ENCODE results near the gene PTCRA.
"Not testable (repeated sequence)": the region's sequence is repeated elsewhere in the genome, so short reads cannot be mapped to it uniquely, and the experiment has no call there.

Gene PTCRA, protein sequence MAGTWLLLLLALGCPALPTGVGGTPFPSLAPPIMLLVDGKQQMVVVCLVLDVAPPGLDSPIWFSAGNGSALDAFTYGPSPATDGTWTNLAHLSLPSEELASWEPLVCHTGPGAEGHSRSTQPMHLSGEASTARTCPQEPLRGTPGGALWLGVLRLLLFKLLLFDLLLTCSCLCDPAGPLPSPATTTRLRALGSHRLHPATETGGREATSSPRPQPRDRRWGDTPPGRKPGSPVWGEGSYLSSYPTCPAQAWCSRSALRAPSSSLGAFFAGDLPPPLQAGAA

DNA sequence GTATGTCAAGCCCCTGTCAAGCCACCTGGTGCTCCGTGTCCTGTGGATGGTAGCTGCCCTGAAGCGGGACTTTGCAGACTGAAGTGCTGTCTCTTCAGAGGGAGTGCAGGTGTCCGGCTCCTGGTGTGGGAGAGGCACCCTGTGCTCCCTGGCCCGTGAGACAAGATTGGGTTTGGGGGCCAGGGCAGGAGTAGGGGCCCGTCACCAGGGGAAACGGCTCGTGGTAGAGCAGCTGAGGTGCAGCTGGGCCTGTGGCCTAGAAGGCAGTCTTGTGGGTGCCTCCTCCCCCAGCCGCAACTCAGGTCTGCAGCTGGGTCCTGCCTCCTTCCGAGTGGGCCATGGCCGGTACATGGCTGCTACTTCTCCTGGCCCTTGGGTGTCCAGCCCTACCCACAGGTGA lies at the start of gene PTCRA:
TSS of gene PTCRA (plus strand) at position 322 of the 400 bp plus-strand sequence. CDS start at position 339, 17 bp downstream.
- DNase-seq (ENCODE audit: low read depth in 2 of 2): no peak

DNA sequence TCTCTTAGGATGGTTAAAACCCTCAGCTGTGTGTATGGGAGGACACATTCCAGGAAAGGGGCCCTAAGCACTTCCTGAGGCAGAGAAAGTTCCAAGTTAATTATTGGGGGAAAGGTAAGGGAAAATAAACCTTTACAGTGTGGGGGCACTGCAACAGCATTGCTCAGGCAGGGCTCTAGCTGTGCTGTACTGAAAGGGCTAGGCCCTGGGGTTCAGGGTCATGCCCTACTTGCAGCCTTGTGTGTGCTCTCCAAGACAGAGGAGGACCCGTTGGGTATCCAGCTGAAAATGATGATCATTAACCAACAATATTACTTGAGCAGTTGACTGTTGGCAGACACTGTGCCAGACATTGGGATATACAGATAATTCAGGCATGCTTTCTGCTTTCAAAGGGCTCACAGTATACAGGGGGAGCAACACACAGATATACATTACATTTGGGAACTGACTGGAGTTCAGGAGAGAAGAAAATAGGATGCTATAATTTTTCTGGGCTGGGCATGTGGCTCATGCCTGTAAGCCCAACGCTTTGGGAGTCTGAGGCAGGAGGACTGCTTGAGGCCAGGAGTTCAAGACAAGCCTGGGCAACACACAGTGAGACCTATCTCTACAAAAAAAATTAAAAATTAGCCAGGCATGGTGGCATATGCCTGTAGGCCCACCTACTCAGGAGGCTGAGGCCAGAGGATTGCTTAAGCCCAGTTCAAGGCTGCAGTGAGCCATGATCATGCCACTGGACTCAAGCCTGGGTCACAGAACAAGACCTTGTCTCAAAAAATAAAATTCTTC lies 45.5 kb upstream of the PTCRA start:
- no peak for DNase-seq (ENCODE audit: low read depth in 2 of 2)

- no peak for DNase-seq (ENCODE audit: low read depth in 2 of 2)
Observed at GRCh38 chr6:42871711-42872110, 44.1 kb upstream of the PTCRA start.

GRCh38 chr6:42873313-42873712 lies 42.5 kb upstream of the PTCRA start:
- DNase-seq (ENCODE audit: low read depth in 2 of 2): no peak

DNA sequence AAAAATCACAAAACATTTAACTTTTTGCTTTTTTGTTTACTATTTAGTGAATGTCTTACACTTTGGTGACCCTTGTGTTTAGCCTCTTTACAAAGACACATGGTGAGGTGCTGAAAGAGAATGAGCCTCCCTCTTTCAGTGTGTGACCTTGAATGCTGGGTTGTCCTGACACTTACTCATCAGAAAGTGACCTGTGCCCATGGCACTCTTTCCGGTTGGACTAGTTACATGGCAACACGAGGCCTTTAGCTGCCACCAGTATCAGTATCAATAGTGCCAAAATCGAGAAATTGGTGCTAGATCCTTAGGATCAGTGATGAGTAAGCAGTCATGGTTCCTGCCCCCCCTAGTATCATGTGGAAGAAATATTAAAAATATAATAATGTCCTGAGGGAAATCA lies 38.2 kb upstream of the PTCRA start:
- no peak for DNase-seq (ENCODE audit: low read depth in 2 of 2)

GRCh38 chr6:42879372-42880239 lies 36.2 kb upstream of the PTCRA start, which contains the start of gene RPL7L1:
Gene RPL7L1 (plus strand): TSS chr6:42879616. CDS start chr6:42879911, 295 bp downstream.
- peak; percentile 65 to 70 for DNase-seq (ENCODE audit: low read depth in 2 of 2)

- DNase-seq (ENCODE audit: low read depth in 2 of 2): not testable (repeated sequence)
Observed at GRCh38 chr6:42880240-42880817, 35.5 kb upstream of the PTCRA start.

DNA sequence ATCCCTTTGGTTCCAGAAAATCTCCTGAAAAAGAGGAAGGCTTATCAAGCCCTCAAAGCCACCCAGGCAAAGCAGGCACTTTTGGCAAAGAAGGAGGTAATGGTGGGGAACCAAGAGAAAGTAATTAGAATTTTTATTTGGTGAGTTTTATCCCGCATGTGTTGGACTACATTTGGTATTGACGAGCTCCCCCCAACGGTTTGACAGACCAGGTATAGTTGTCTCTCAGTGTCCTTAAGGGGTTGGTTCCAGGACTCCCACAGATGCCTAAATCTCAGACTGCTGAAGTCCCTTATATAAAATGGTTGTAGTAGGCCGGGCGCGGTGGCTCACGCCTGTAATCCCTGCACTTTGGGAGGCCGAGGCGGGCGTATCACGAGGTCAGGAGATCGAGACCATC lies 35.0 kb upstream of the PTCRA start:
- DNase-seq (ENCODE audit: low read depth in 2 of 2): not testable (repeated sequence)

DNA sequence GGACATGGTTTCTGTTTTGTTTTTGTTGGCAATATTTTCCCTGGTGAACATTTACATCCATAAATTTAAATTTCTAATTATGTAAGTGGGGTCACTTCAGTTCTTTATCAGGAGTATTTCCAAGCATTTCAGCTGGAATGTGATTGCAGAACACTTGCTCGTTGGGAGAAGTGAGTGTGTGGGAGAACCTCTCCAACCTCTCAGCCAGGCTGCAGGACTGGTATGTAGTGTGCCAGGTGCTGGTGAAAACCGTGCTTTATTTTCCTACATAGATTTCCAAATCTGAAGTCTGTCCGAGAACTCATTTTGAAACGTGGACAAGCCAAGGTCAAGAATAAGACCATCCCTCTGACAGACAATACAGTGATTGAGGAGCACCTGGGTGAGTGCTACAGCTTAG lies 30.2 kb upstream of the PTCRA start:
- DNase-seq (ENCODE audit: low read depth in 2 of 2): no peak

GRCh38 chr6:42888201-42888600 lies 27.7 kb upstream of the PTCRA start:
- DNase-seq (ENCODE audit: low read depth in 2 of 2): not testable (repeated sequence)

DNA sequence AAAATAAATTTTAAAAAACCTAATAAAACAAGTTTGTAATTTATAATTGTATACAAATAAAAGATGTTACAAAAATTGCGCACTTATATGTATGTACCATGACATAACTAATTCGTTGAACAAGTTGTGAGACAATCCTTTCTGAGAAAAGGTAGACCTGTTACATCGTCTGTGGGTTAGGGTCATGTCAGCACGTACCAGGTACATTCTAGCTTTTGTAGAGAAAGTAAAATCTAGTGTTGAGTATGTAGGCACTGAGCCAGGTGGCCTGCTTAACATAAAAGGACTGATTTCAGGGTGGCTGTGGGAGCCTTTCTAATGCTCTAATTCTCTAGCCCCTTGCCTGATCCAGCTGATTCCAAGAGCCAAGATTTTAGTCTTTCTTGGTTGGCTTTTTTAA lies 26.0 kb upstream of the PTCRA start:
- DNase-seq (ENCODE audit: low read depth in 2 of 2): no peak

GRCh38 chr6:42890311-42891198 lies 25.3 kb upstream of the PTCRA start:
- DNase-seq (ENCODE audit: low read depth in 2 of 2): peak; percentile 84 to 90

DNA sequence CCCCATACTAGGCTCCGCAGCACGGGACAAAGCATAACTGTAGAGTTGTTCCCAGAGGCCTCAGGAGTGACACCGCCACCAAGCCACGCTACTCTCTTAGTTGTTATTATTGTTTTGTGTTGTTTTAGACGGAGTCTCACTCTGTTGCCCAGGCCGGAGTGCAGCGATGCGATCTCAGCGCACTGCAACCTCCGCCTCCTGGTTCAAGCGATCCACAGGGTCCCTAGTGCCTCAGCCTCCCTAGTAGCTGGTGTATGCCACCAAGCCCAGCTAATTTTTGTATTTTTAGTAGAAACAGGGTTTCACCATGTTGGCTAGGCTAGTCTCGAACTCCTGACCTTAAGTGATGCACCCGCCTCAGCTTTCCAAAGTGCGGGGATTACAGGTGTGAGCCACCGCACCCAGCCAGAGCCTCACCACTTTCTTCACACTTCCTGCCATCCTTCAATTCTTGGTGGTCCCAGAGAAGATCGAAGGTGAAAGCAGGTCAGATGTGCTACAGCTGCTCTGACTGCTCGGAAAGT lies 24.6 kb upstream of the PTCRA start:
- DNase-seq (ENCODE audit: low read depth in 2 of 2): no peak

GRCh38 chr6:42894041-42894828 lies 21.6 kb upstream of the PTCRA start:
- not testable (repeated sequence) for DNase-seq (ENCODE audit: low read depth in 2 of 2)

DNA sequence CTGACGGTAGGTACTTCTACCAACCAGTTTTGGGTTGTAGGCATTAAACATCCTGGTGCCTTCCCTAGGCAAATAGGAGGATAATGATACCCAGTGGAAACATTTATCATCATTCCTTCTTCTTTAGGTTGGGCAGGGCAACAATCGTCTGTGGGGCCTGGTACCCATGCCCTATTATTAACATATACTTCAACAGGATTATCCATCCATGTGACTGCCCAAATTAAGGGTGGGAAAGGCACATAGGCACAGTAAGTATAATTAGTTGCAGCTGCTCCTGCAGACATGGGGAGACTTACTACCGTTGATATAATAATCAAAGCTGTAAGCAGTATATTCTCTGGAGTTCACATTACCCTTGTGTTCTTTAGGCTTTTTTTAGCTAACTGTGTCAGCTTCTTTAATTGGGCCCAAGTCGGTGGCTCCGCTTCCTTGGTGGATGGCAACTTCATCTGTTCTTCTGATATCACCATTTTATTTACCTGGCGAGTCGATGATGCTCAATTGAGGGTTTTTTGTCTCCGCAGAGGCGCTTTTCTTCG lies 19.6 kb upstream of the PTCRA start:
- no peak for DNase-seq (ENCODE audit: low read depth in 2 of 2)

DNA sequence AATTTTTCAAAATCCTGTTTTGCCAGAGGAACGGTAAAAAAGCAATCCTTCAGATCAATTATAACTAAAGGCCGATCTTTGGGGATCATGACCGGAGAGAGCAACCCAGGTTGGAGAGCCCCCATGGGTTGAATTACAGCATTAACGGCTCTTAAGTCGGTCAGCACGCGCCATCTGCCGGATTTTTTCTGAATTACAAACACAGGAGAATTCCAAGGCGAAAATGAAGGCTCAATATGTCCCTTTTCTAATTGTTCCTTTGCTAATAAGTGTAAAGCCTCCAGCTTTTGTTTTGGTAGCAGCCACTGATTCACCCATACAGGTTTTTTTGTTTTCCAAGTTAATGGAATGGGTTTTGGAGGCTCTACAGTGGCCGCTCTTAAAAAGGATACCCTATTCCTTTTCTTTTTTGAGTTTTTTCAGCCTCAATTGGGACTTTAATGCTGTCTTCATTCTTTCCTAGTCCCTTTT lies 16.9 kb upstream of the PTCRA start:
- peak in 1 of 2 experiments; percentile 63 for DNase-seq (ENCODE audit: low read depth in 2 of 2)

- DNase-seq (ENCODE audit: low read depth in 2 of 2): no peak
Observed at GRCh38 chr6:42899871-42900270, 16.0 kb upstream of the PTCRA start.

GRCh38 chr6:42901538-42901957 lies 14.3 kb upstream of the PTCRA start:
- DNase-seq (ENCODE audit: low read depth in 2 of 2): peak; percentile 37 to 47

Data from stimulated activated CD4-positive, alpha-beta T cell treated with anti-CD3 and anti-CD28 coated beads, Interleukin-12 subunit alpha, Interleukin-12 subunit beta, amount 100 ng/mL, for 24 hours (primary cell).